ENCODE results near the gene AREL1. TPM values are rescaled to one million over a fixed set of nuclear protein-coding genes. Genes with fewer than 3 reads are reported as not detected.
A peak's percentile ranks its signal among the peaks of the same experiment; 100 is the strongest.

AREL1 gene
- total RNA-seq, 4 donors from 2014 or later = 33.8 to 95.6 (median 65.1) TPM

- peak in 1 of 3 donors; percentile 15 for DNase-seq
- H3K27me3 ChIP-seq = no peaks in the 10 kb centered on the region
- H3K4me3 ChIP-seq = no peak overlapping the region
- no peaks in the 10 kb centered on the region for H3K4me1 ChIP-seq
- H3K36me3 ChIP-seq = no peaks in the 10 kb centered on the region
- TF ChIP-seq POLR2A (IDR thresholded peaks at IDR 0.05) (no peak), CTCF (IDR thresholded peaks at IDR 0.05) (no peak)
- no peak overlapping the region for H3K27ac ChIP-seq
- no peaks in the 10 kb centered on the region for H3K9me3 ChIP-seq
Measured at GRCh38 chr14:74636424-74637177, 76.3 kb downstream of the AREL1 start.

GRCh38 chr14:74635847-74636246 lies 77.0 kb downstream of the AREL1 start:
- H3K9me3 ChIP-seq = no peaks in the 10 kb centered on the region

GRCh38 chr14:74634964-74635363 lies 77.9 kb downstream of the AREL1 start:
- Histone ChIP-seq H3K4me3 (no peak overlapping the region), H3K36me3 (no peaks in the 10 kb centered on the region), H3K27me3 (no peaks in the 10 kb centered on the region), H3K9me3 (no peaks in the 10 kb centered on the region), H3K4me1 (no peaks in the 10 kb centered on the region), H3K27ac (no peak overlapping the region)
- no peak for DNase-seq
- TF ChIP-seq POLR2A (IDR thresholded peaks at IDR 0.05) (no peak), CTCF (IDR thresholded peaks at IDR 0.05) (no peak)

More at GRCh38 chr14:74635847-74636246, 77.0 kb downstream of the AREL1 start:
- Histone ChIP-seq H3K4me3 (no peak overlapping the region), H3K4me1 (no peaks in the 10 kb centered on the region), H3K27ac (no peak overlapping the region), H3K27me3 (no peaks in the 10 kb centered on the region), H3K36me3 (no peaks in the 10 kb centered on the region)
- DNase-seq = no peak
- TF ChIP-seq CTCF (IDR thresholded peaks at IDR 0.05) (no peak), POLR2A (IDR thresholded peaks at IDR 0.05) (no peak)

GRCh38 chr14:74634481-74634880 lies 78.4 kb downstream of the AREL1 start:
- no peak for TF ChIP-seq CTCF (IDR thresholded peaks at IDR 0.05)
- TF ChIP-seq POLR2A (IDR thresholded peaks at IDR 0.05) = no peak
- no peaks in the 10 kb centered on the region for H3K36me3 ChIP-seq
- DNase-seq = peak in 1 of 3 donors; percentile 5
- no peaks in the 10 kb centered on the region for H3K9me3 ChIP-seq
- H3K4me1 ChIP-seq = no peaks in the 10 kb centered on the region
- no peaks in the 10 kb centered on the region for H3K27me3 ChIP-seq
- H3K27ac ChIP-seq = no peak overlapping the region
- no peak overlapping the region for H3K4me3 ChIP-seq

- Histone ChIP-seq H3K9me3 (no peaks in the 10 kb centered on the region), H3K27ac (no peak overlapping the region), H3K4me1 (peaks cover 0 to 12% (median 0%) of the 10 kb centered on the region in 4 donors), H3K27me3 (no peaks in the 10 kb centered on the region), H3K36me3 (no peaks in the 10 kb centered on the region), H3K4me3 (no peak overlapping the region)
- peak in 1 of 3 donors; percentile 41 for DNase-seq
- TF ChIP-seq CTCF (IDR thresholded peaks at IDR 0.05) (no peak), POLR2A (IDR thresholded peaks at IDR 0.05) (no peak)
Measured at GRCh38 chr14:74630881-74631690, 81.8 kb downstream of the AREL1 start.

All from Peyer's patch (tissue), 4 donors.